Testis (tissue), 2 donors: Measurements from ENCODE around the gene B3GNT7.

Experiments
- POLR2A ChIP-seq: fragments of 450-650 bp; IDR thresholded peaks from one replicate; pipeline ENCODE4 v1.6.1; 2017; ENCODE audit warnings: antibody characterized with exemption, mild to moderate bottlenecking, moderate library complexity
- TF ChIP-seq, protein P1 (sequence below), 3 experiments: fragments of 450-650 bp in 2 of 3; fragments of 200-600 bp in 1 of 3; sonication (generic) in 1 of 3; IDR thresholded peaks; one replicate each; pipeline ENCODE4 v1.5.1; 2016 to 2019; ENCODE audit warnings: antibody characterized with exemption in 3 of 3, mild to moderate bottlenecking in 2 of 3, moderate library complexity in 1 of 3

DNA sequence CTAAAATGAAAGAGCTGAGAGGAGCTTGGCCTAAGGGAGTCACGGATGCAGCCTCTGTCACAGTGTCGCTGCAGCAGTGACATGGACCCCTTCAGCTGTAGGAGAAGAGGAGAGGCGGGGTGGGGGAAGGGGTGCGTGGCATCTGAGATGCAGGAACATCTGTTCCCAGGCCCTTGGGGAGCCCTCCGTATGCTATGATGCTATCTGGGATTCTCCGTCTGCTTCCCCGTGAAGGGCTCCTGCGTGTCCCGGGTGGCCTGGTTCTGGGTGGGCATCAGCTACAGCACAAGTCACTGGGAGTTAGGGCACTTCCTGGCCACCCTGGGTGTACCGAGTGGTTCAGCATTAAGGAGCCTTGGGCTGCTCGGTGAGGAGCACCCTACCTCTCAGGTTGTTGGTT lies 35.6 kb upstream of the B3GNT7 start:
- TF ChIP-seq, protein P1, sequence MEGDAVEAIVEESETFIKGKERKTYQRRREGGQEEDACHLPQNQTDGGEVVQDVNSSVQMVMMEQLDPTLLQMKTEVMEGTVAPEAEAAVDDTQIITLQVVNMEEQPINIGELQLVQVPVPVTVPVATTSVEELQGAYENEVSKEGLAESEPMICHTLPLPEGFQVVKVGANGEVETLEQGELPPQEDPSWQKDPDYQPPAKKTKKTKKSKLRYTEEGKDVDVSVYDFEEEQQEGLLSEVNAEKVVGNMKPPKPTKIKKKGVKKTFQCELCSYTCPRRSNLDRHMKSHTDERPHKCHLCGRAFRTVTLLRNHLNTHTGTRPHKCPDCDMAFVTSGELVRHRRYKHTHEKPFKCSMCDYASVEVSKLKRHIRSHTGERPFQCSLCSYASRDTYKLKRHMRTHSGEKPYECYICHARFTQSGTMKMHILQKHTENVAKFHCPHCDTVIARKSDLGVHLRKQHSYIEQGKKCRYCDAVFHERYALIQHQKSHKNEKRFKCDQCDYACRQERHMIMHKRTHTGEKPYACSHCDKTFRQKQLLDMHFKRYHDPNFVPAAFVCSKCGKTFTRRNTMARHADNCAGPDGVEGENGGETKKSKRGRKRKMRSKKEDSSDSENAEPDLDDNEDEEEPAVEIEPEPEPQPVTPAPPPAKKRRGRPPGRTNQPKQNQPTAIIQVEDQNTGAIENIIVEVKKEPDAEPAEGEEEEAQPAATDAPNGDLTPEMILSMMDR (IDR thresholded peaks at IDR 0.05) = no peak
- no peak for TF ChIP-seq POLR2A
